Activated B cell treated with CpG ODN at 0.5 μM for 24 hours (primary cell): ENCODE measurements around the gene TMEM198. TPM values are rescaled to one million over a fixed set of nuclear protein-coding genes. Genes with fewer than 3 reads are reported as not detected.

ENCODE experiments used
- ATAC-seq: fragments of 200-7000 bp; cut with Tn5 transposase; one replicate; pipeline ENCODE4 v1.10.0; 2021; ENCODE audit warnings: low read depth, mild to moderate bottlenecking, moderate library complexity
- CTCF ChIA-PET: fragments of 350-600 bp; sonication (Branson Sonifier 250); formaldehyde crosslinking; loops from one replicate; lab custom pipeline; 2021; ENCODE audit warnings: antibody characterized with exemption; lab: Charles Lee
- POLR2A ChIA-PET: fragments of 350-600 bp; sonication (Branson Sonifier 250); formaldehyde crosslinking; loops from one replicate; lab custom pipeline; 2021; ENCODE audit warnings: antibody characterized with exemption; lab: Charles Lee
- DNase-seq: peaks from one replicate; pipeline ENCODE4 v3.0.0; 2022
- H3K27ac Mint-ChIP-seq: one replicate; pipeline ENCODE4 v1.8.0; 2020; ENCODE audit warnings: mixed read lengths
- H3K27me3 Mint-ChIP-seq: one replicate; pipeline ENCODE4 v1.8.0; 2021; ENCODE audit warnings: mixed read lengths
- H3K36me3 Mint-ChIP-seq: one replicate; pipeline ENCODE4 v1.8.0; 2021; ENCODE audit warnings: low read depth, mixed read lengths
- H3K4me1 Mint-ChIP-seq: one replicate; pipeline ENCODE4 v1.8.0; 2021; ENCODE audit warnings: mixed read lengths
- H3K4me3 Mint-ChIP-seq: one replicate; pipeline ENCODE4 v1.8.0; 2020; ENCODE audit warnings: mild to moderate bottlenecking, mixed read lengths
- H3K9me3 Mint-ChIP-seq: one replicate; pipeline ENCODE4 v1.8.0; 2020; ENCODE audit warnings: mixed read lengths
- intact Hi-C: fragments of 100-400 bp; cut with micrococcal nuclease; formaldehyde crosslinking; loops from one replicate; pipeline ENCODE4 v1.15.1; 2024
- total RNA-seq: library from RNA; stranded (reverse); gene quantifications from 2 replicates; pipeline ENCODE4 v1.2.3, GENCODE V29; 2022
- TF ChIP-seq, protein P1 (sequence below): fragments of 200-600 bp; IDR thresholded peaks from one replicate; pipeline ENCODE4 v1.8.0; 2022; ENCODE audit warnings: antibody characterized with exemption, mild to moderate bottlenecking

TMEM198 gene
- total RNA-seq, 1 donor from 2014 or later = 1.2 TPM

- H3K27ac Mint-ChIP-seq = no peak overlapping the region
- CTCF ChIA-PET = no interaction called here
Measured at GRCh38 chr2:219516888-219517287, 26.9 kb upstream of the TMEM198 start.

DNA sequence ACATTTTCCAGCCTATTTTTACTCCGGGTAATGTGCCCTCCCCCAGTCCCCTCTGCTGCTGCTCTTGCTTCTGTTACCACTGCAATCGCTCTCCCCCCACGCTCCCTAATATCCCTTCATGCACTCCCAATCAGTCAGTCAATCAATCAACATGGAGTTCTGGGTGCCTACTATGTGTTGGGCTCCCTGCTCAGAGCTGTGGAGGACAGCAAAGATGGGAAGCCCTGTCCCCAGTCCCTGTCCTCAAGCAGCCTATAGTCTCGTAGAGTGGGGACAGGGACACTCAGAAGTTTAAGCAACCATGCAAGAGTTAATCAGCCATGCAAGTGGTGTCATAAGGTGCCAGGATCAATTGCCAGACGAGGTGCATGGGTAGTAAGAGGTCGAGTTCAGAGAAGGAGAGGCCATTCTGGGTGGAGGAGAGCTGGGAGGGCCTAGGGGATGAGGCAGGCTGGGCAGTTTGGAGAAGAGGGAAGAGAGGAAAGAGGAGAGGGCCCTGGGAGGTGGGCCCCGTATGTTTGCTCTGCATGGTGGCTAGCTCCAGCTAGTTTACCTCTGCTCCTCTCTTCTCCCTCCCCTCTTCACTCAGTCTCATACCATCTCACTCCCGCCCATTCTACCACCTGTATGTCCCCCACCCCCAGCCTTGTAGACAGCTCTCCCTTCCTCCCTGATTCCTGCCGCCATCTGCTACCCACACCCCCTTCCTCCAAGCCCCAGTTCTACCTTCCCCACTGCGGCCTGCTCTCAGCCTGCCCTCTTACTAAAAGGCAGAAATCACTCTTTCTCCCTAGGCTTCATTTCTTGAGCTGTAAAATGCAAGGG, 25.7 kb upstream of the TMEM198 start:
- TF ChIP-seq, protein P1, sequence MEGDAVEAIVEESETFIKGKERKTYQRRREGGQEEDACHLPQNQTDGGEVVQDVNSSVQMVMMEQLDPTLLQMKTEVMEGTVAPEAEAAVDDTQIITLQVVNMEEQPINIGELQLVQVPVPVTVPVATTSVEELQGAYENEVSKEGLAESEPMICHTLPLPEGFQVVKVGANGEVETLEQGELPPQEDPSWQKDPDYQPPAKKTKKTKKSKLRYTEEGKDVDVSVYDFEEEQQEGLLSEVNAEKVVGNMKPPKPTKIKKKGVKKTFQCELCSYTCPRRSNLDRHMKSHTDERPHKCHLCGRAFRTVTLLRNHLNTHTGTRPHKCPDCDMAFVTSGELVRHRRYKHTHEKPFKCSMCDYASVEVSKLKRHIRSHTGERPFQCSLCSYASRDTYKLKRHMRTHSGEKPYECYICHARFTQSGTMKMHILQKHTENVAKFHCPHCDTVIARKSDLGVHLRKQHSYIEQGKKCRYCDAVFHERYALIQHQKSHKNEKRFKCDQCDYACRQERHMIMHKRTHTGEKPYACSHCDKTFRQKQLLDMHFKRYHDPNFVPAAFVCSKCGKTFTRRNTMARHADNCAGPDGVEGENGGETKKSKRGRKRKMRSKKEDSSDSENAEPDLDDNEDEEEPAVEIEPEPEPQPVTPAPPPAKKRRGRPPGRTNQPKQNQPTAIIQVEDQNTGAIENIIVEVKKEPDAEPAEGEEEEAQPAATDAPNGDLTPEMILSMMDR = no peak
- no peaks in the 10 kb centered on the region for H3K9me3 Mint-ChIP-seq
- no peaks in the 10 kb centered on the region for H3K36me3 Mint-ChIP-seq
- ChIA-PET POLR2A (no interaction called here), CTCF (interaction anchor here (1.4 kb wide), 1 partner anchor 12 kb away, joined by 4 read pairs; no protein-coding TSS in a partner anchor)
- intact Hi-C loops = no loop called here
- H3K4me3 Mint-ChIP-seq = no peak overlapping the region
- peaks cover 17% of the 10 kb centered on the region for H3K4me1 Mint-ChIP-seq
- DNase-seq = no peak
- ATAC-seq = no peak
- H3K27me3 Mint-ChIP-seq = peaks cover 77% of the 10 kb centered on the region
- no peak overlapping the region for H3K27ac Mint-ChIP-seq

More at GRCh38 chr2:219516888-219517287, 26.9 kb upstream of the TMEM198 start:
- TF ChIP-seq, protein P1 = no peak
- ATAC-seq (no peak), DNase-seq (no peak)
- intact Hi-C loops = no loop called here
- POLR2A ChIA-PET = no interaction called here
- H3K4me3 Mint-ChIP-seq = no peak overlapping the region
- no peaks in the 10 kb centered on the region for H3K9me3 Mint-ChIP-seq
- peaks cover 14% of the 10 kb centered on the region for H3K4me1 Mint-ChIP-seq
- H3K36me3 Mint-ChIP-seq = no peaks in the 10 kb centered on the region
- H3K27me3 Mint-ChIP-seq = peaks cover 82% of the 10 kb centered on the region

- intact Hi-C loops = no loop called here
- H3K36me3 Mint-ChIP-seq = no peaks in the 10 kb centered on the region
- H3K9me3 Mint-ChIP-seq = no peaks in the 10 kb centered on the region
- H3K4me3 Mint-ChIP-seq = no peak overlapping the region
- ChIA-PET POLR2A (no interaction called here), CTCF (no interaction called here)
- peaks cover 17% of the 10 kb centered on the region for H3K4me1 Mint-ChIP-seq
- TF ChIP-seq, protein P1 = no peak
- H3K27me3 Mint-ChIP-seq = peaks cover 79% of the 10 kb centered on the region
- ATAC-seq (no peak), DNase-seq (no peak)
- H3K27ac Mint-ChIP-seq = no peak overlapping the region
Measured at GRCh38 chr2:219519526-219519916, 24.3 kb upstream of the TMEM198 start.

DNA sequence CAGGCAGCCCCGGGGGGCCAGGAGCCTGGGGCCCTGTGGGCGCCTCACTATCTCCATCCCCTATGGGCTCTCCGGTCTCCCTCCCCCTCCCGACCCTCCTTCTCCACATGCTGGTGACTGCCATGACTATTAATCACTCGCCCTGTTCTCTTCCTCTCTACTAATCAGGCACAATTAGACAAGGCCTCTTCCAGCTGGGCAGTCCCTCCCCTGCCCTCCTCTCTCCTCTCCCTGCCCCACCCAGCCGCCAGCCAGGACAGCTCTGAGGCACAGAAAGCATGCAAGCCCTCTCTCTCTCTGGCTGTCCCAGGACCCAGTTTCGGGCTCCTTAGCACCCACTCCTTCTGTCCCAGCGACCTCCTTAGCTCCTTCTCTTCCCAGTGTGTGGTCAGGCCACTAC, 23.7 kb upstream of the TMEM198 start:
- TF ChIP-seq, protein P1 = no peak
- H3K9me3 Mint-ChIP-seq = no peaks in the 10 kb centered on the region
- intact Hi-C loops = no loop called here
- no peak for ATAC-seq
- no peak for DNase-seq
- ChIA-PET CTCF (interaction anchor here (1.4 to 2.8 kb wide), 2 partner anchors 11 to 21 kb away, joined by 5 to 11 read pairs; partner anchors contain the start of gene GMPPA), POLR2A (no interaction called here)
- peaks cover 17% of the 10 kb centered on the region for H3K4me1 Mint-ChIP-seq
- H3K36me3 Mint-ChIP-seq = no peaks in the 10 kb centered on the region
- H3K27ac Mint-ChIP-seq = no peak overlapping the region
- H3K4me3 Mint-ChIP-seq = no peak overlapping the region
- peaks cover 80% of the 10 kb centered on the region for H3K27me3 Mint-ChIP-seq

- no peak overlapping the region for H3K4me3 Mint-ChIP-seq
- POLR2A ChIA-PET = no interaction called here
- no peak for DNase-seq
- ATAC-seq = no peak
- CTCF ChIA-PET = interaction anchor here (1.4 to 2.8 kb wide), 2 partner anchors 10 to 23 kb away, joined by 5 to 11 read pairs; partner anchors contain the start of gene GMPPA
- H3K9me3 Mint-ChIP-seq = no peaks in the 10 kb centered on the region
- no peaks in the 10 kb centered on the region for H3K36me3 Mint-ChIP-seq
- H3K27me3 Mint-ChIP-seq = peaks cover 78% of the 10 kb centered on the region
- intact Hi-C loops = no loop called here
- H3K27ac Mint-ChIP-seq = no peak overlapping the region
- H3K4me1 Mint-ChIP-seq = peaks cover 17% of the 10 kb centered on the region
- TF ChIP-seq, protein P1 = no peak
Measured at GRCh38 chr2:219521066-219521880, 22.6 kb upstream of the TMEM198 start.
